Testis (tissue), 2 donors: ENCODE measurements around the gene TMEM63A.

Source experiments
- CTCF ChIP-seq, 3 experiments: fragments of 450-650 bp in 2 of 3; fragments of 200-600 bp in 1 of 3; sonication (generic) in 1 of 3; IDR thresholded peaks; one replicate each; pipeline ENCODE4 v1.5.1; 2016 to 2019; ENCODE audit warnings: antibody characterized with exemption in 3 of 3, mild to moderate bottlenecking in 2 of 3, moderate library complexity in 1 of 3
- POLR2A ChIP-seq: fragments of 450-650 bp; IDR thresholded peaks from one replicate; pipeline ENCODE4 v1.6.1; 2017; ENCODE audit warnings: antibody characterized with exemption, mild to moderate bottlenecking, moderate library complexity

- no peak for TF ChIP-seq CTCF (IDR thresholded peaks at IDR 0.05)
- no peak for TF ChIP-seq POLR2A
Observed at GRCh38 chr1:225928186-225929175, 46.3 kb upstream of the TMEM63A start.
